Kidney epithelial cell (primary cell): ENCODE results near the gene CRCP. TPM values are rescaled to one million over a fixed set of nuclear protein-coding genes. Genes with fewer than 3 reads are reported as not detected.
"Not testable (repeated sequence)": the region's sequence is repeated elsewhere in the genome, so short reads cannot be mapped to it uniquely, and the experiment has no call there.

Source experiments
- DNase-seq: peaks from one replicate; pipeline ENCODE4 v3.0.0-alpha.2; 2010; ENCODE audit warnings: low read depth
- H3K27me3 ChIP-seq: 2 replicates; pipeline ENCODE4 v1.6.0; 2011; ENCODE audit warnings: low read length; ENCODE audit not compliant: control insufficient read depth, insufficient read depth
- H3K36me3 ChIP-seq: 2 replicates; pipeline ENCODE4 v1.5.1; 2011; ENCODE audit warnings: low read length; ENCODE audit not compliant: control insufficient read depth, insufficient read depth
- H3K4me3 ChIP-seq: 2 replicates; pipeline ENCODE4 v1.5.1; 2011; ENCODE audit warnings: low read depth, mild to moderate bottlenecking, control low read depth, low read length
- CTCF ChIP-seq: IDR thresholded peaks from 2 replicates; pipeline ENCODE4 v1.5.1; 2011; ENCODE audit warnings: mild to moderate bottlenecking, moderate library complexity, low read length, control low read depth, inconsistent platforms; ENCODE audit not compliant: insufficient read depth, poor library complexity, severe bottlenecking
- total RNA-seq: library from RNA; depleted of rRNA; stranded (reverse); fragments of >200 nt; gene quantifications from 2 replicates; pipeline ENCODE4 v1.2.3, GENCODE V29; 2015

Gene CRCP
- total RNA-seq, 1 donor from 2014 or later: 38.5 TPM

- H3K4me3 ChIP-seq: no peak overlapping the region
- no peak for TF ChIP-seq CTCF
- H3K36me3 ChIP-seq: no peaks in the 10 kb centered on the region
- no peaks in the 10 kb centered on the region for H3K27me3 ChIP-seq
- DNase-seq: no peak
Observed at GRCh38 chr7:66163186-66163610, 48.6 kb downstream of the CRCP start.

GRCh38 chr7:66164356-66164755 lies 49.7 kb downstream of the CRCP start:
- Histone ChIP-seq H3K4me3 (no peak overlapping the region), H3K27me3 (no peaks in the 10 kb centered on the region), H3K36me3 (no peaks in the 10 kb centered on the region)
- no peak for TF ChIP-seq CTCF
- no peak for DNase-seq

GRCh38 chr7:66167773-66168387 lies 53.2 kb downstream of the CRCP start:
- TF ChIP-seq CTCF: no peak
- no peaks in the 10 kb centered on the region for H3K36me3 ChIP-seq
- no peak for DNase-seq
- H3K4me3 ChIP-seq: no peak overlapping the region
- no peaks in the 10 kb centered on the region for H3K27me3 ChIP-seq

GRCh38 chr7:66169616-66170015 lies 55.0 kb downstream of the CRCP start:
- no peak for DNase-seq
- no peak for TF ChIP-seq CTCF
- Histone ChIP-seq H3K27me3 (no peaks in the 10 kb centered on the region), H3K36me3 (no peaks in the 10 kb centered on the region), H3K4me3 (no peak overlapping the region)

GRCh38 chr7:66170309-66171231 lies 55.9 kb downstream of the CRCP start:
- no peak for DNase-seq
- H3K27me3 ChIP-seq: no peaks in the 10 kb centered on the region
- H3K4me3 ChIP-seq: no peak overlapping the region
- H3K36me3 ChIP-seq: no peaks in the 10 kb centered on the region
- TF ChIP-seq CTCF: no peak

- H3K36me3 ChIP-seq, DNase-seq, H3K4me3 ChIP-seq, H3K27me3 ChIP-seq: not testable (repeated sequence)
Observed at GRCh38 chr7:66172536-66173401, 58.1 kb downstream of the CRCP start.
